ENCODE data around the gene TNFAIP6. TPM values are rescaled to one million over a fixed set of nuclear protein-coding genes. Genes with fewer than 3 reads are reported as not detected.

The TNFAIP6 gene, protein sequence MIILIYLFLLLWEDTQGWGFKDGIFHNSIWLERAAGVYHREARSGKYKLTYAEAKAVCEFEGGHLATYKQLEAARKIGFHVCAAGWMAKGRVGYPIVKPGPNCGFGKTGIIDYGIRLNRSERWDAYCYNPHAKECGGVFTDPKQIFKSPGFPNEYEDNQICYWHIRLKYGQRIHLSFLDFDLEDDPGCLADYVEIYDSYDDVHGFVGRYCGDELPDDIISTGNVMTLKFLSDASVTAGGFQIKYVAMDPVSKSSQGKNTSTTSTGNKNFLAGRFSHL
- 32.4 and 48.5 TPM in 2 replicates for total RNA-seq

DNA sequence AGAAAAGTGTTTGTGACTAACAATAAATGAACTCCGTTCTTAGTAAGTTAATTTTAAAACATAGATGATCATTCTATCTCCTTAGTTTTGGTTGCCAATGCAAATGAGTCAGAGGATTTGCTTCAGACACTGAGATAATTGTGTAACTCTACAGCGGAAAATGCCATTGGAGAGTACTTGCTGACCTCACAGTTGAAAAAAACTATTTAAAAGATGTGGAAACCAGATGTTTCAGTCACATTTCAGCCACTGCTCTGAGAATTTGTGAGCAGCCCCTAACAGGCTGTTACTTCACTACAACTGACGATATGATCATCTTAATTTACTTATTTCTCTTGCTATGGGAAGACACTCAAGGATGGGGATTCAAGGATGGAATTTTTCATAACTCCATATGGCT lies at the start of gene TNFAIP6:
TSS of gene TNFAIP6 (plus strand) at position 234 of the 400 bp plus-strand sequence. CDS start at position 309, 75 bp downstream.

DNA sequence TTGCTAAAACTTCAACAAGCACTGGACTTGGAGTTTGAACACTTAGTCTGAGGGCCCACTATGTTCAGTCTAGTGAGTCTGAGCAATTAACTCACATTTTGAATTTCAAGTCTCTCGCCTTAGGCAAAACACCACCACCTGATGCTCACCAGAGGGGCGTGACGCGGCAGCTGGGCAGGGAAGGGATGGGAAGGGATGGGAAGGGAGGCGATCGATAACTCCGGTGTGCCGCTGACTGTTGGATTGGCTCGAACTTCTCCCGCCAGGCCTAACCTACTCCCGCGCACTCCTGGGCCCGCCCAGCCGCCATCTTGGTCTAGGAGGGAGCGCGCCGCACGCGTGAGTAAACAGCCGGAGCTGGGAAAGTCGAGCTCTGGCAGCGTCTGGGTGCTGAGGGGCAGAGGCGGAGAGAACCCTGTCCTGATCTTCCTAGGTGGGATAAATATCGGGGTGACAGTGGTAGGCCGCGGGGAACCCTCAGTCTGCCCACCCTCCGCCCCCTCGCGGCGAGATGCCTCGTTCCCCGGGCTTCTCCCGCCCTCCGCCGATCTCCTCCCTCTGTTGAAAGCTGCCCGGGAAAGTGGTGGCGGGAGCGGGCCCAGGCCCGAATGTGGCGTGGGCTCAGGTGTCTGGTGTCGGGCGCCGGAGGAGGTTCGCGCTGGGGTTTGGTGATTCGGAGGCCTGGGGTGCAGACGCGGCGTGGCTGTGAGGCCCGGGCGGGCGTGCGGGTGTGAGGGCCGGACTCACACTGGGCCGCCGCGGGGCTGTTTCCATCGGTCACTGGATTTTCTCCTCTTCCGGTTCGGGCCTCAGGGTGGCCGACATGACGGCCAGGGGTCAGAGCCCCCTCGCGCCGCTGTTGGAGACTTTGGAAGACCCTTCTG lies 52.5 kb downstream of the TNFAIP6 start, which contains the start of gene RIF1:
TSS of gene RIF1 (plus strand) at position 302 of the 884 bp plus-strand sequence. CDS start at position 824, 522 bp downstream.

Other genes starting within 250 kb of the TNFAIP6 start
- 3.6 and 12.1 TPM in 2 replicates for gene RBM43, start 95.7 kb upstream of the TNFAIP6 start, total RNA-seq
- gene NMI, start 67.9 kb upstream of the TNFAIP6 start, total RNA-seq, result 12.7 and 18.6 TPM in 2 replicates
- gene RIF1, start 52.3 kb downstream of the TNFAIP6 start, total RNA-seq, result 24.1 and 24.3 TPM in 2 replicates

All from epithelial cell of alveolus of lung (primary cell).